ENCODE data around the gene FRMD4A.
"Not testable (repeated sequence)": the region's sequence is repeated elsewhere in the genome, so short reads cannot be mapped to it uniquely, and the experiment has no call there.

Gene FRMD4A

DNA sequence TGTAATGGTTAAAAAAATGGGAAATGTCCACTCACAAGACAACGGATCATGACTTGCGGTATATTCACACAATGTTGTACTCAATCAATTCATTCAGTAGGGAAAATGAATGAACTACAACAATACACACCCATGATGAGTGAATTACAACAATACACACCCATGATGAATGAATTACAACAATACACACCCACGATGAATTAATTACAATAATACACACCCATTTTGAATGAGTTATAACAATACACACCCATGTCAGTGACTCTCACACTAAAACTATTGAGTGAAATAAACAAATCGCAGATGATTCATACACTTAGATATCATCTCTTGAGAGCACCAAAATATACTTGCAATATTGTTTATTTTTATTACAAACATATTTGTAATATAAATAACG is 174.6 kb downstream of the FRMD4A start:
- DNase-seq (ENCODE audit: low read depth in 1 of 2, low spot score in 1 of 2), result no peak

DNA sequence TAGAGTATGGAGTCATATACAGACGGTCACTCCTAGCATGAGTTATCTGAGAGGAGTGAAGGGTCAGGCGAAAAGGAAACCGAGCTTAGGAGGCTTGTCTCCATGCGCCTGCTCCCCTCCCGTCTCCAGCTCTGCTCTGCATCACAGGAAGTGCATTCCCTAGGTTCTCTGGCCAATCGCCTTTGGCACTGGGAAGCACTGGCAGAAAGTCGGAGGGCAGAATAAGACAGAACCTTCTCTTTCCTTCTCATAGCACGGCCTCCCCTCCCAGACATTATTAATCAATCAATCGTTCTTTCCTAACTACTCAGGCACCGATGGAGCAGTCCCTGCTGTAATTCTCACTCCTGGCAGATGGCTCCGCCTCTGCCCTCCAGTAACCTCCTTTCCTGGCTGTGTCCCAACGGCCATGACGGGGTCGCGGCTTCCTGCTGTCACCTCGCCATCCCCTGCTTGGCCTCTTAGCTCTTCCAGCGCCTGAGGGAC is 177.1 kb downstream of the FRMD4A start:
- no peak for DNase-seq (ENCODE audit: low read depth in 1 of 2, low spot score in 1 of 2)

DNA sequence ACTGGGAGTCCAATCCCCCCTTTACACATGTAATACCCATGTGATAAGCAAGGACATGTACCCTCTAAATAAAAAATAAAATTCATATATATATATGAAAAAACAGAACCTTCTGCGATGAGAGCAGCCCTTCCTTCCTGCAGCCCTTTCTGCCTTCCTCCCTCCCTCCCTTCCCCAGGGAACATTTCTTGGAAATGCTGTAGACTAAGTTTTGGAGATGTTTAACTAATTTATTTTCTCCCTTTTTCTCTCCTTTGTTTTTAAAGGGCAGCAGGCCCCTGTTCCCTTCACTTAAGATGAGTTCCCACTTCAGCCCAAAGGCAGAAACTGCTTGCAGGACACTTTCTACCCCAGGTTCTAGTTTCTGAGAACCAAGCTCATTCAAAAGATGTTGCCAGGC is 179.2 kb downstream of the FRMD4A start:
- no peak for DNase-seq (ENCODE audit: low read depth in 1 of 2, low spot score in 1 of 2)

DNA sequence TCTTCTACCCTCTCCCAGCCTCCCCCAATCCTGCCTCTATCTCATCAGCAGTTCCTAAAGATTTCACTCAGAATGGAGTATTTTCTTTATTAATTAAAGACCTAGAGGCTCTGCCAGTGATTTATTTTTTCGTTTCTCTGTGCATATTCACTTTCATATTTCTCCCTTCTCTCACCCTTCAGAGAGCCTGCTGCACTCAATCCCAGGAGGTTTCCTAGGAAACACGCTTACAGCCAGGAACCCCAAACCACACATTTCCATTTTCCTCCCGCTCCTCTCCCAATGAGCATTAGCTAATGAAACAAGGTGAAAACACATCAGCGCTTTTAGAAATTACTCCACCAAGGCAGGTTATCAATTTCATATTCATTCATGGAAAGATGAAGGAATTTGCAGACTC is 180.2 kb downstream of the FRMD4A start:
- no peak for DNase-seq (ENCODE audit: low read depth in 1 of 2, low spot score in 1 of 2)

DNA sequence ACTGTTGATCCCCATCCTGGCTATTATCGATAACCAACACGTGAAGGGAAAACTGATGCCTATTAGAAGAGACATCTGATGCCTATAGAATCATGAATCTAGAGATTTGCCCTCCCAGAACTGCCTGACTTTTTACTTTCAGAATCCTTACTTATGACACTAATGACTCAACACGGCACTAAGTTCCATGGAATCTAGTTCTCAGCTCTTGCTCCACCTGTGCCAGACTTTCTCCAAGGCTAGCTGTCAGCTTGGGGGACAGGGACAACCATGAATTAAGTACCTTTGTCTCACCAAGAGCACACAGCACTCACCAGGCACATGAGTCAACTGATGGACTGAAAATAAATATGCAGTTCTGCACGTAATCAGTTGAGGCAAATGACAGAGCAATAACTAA is 184.2 kb downstream of the FRMD4A start:
- DNase-seq (ENCODE audit: low read depth in 1 of 2, low spot score in 1 of 2), result no peak

DNA sequence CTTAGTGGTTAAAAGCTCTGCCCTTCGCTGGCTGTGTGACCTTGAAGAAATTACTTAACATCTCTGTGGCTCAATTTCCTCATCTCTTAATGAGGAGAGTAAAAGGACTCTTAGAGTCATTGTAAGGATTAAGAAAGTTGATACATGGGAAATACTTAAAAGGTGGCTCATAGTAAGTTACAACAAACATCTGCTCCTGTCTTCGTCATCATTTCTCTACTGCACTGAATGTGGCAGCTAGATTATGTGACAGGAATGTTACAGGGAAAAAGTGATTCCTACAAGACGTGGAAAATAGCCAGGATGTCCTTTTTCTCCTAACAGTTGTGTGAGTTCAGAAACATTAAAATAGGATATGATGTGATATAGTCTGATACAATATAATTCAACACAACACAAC is 184.7 kb downstream of the FRMD4A start:
- no peak for DNase-seq (ENCODE audit: low read depth in 1 of 2, low spot score in 1 of 2)

DNA sequence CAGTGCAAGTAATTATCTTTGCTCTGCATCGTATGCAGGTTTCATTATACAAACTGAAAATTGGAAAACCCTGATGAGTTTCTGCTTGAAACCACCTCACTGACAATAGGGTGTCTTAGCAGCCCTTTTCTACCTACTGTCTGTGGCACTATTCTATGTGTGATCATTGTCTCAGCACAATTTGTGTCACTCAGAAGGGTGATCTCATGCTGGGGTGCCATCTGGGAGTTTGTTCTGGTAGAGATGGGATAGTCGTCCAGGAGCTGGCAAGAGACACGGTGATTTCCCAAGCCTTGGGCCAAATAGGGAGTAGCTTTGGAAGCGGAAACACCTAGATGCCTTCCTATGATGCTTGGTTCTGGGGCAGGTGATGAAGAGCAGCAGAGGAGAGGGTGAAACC is 186.3 kb downstream of the FRMD4A start:
- no peak for DNase-seq (ENCODE audit: low read depth in 1 of 2, low spot score in 1 of 2)

DNA sequence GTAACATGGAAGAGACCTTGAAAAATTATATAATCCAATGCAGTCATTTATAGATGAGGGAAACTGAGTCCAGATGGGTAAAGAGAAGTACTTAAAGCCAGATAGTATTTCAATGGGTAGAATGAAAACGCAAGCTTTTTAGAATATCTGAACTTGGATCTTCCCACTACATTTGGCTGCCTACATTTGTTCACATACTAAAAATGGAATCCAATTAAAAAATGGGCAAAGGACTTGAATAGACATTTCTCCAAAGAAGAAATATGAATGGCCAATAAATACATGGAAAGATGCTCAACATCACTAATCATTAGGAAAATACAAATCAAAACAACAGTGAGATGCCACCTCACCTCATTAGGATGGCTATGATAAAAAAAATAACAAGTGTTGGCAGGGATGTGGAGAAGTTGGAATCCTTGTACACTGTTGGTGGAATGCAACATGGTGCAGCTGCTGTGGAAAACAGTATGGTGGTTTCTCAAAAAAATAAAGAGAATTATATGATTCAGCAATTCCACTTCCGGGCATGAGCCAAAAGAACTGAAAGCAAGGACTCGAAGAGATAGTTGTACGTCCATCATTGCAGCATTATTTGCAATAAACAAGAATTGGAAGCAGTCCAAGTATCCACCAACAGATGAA is 188.0 kb downstream of the FRMD4A start:
- no peak for DNase-seq (ENCODE audit: low read depth in 1 of 2, low spot score in 1 of 2)

DNA sequence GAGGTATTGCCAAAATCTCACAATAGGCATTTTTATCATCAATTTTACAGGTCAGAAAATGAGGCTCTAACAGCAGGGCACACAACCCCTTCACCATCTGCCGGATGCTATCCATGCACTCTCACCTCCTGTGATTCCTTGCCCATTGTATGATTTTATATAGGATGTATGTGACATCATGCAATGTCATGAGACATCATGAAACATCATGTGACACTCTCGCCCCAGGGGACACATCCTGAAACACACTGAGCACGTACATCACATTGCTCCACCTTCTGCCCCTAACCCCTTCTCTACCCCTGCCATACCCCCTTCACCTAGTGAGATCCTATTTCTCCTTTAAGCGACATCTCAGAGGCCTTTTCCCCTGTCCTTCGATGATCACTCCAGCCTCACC is 189.4 kb downstream of the FRMD4A start:
- no peak for DNase-seq (ENCODE audit: low read depth in 1 of 2, low spot score in 1 of 2)

DNA sequence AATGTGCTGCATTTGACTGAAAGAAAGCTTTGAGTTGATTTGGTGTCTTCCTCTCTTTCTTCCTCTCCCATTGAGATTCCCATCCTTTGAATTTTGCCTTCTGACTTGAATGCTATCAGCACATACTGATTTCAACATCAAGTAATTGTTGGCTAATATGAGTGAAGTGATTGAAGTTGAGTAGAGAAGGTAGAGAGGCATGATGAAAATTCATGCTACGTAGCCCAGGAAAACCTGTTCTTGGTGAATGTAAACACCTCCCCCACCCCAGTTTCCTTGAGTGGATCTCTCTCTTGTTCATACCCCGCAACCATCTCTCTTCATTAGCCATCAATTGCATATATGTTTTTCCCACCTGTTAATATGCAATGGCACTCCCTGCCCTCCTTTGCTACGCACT is 193.3 kb downstream of the FRMD4A start:
- DNase-seq (ENCODE audit: low read depth in 1 of 2, low spot score in 1 of 2), result no peak

DNA sequence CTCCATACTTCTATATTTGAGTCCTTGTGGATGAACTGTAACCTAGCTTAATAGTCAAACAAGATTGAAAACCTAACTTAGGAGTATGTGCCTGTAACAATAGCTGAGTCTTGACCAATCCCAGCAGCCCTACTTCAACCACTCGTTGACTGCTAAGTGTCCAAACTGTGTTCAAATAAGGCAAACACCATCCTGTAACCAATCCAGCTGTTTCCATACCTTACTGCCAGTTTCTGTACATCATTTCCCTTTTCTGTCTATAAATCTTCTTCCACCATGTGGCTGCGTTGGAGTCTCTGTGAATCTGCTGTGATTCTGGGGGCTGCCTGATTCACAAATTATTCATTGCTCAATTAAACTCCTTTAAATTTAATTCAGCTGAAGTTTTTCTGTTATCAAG is 195.5 kb downstream of the FRMD4A start:
- not testable (repeated sequence) for DNase-seq (ENCODE audit: low read depth in 1 of 2, low spot score in 1 of 2)

DNA sequence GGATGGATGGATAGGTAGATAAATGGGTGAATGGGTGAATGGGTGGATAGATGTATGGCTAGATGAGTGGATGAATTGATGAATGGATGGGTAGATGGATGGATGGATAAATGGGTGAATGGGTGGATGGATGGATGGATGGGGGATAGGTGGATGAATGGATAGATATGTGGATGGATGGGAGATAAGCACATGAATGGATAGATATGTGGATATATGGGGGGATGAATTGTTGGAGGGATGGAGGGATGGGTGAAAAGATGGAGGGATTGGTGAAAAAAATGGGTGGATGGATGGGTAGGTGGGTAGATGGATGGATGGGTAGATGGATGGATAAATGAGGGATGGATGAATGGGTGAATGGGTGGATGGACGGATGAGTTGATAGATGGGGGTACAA is 196.4 kb downstream of the FRMD4A start:
- DNase-seq (ENCODE audit: low read depth in 1 of 2, low spot score in 1 of 2), result no peak

DNA sequence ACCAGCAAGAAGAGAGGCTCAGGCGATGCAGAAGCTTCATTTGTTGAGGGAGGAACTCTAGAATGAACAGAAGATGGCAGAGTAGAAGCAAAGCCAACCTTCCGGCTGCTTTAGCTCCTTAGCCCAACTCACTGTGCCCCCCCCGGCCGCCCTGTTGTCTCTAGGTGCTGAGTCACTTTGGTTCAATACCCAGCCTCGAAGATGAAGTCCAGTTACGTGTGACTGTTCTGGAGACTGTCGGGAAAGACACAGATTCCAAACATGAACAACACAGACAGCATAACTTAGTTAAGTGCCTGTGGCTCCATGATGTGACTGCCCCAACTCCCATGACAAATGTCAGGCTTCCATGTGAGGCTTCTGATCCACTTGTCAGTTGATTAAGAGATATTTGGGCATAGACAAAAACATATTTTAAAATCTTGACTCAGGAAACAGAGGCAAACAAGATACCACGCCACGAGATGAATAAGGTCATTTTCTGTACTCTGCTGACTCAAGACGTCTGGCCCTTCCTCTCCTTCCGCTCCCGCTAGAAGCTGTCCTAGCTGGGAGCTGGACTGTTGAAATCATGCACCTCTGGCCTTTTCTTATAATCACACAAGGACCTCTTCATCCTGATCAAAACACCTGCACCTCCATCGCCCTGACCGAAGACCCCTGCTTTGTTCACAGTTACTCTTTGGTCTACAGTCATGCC is 199.3 kb downstream of the FRMD4A start:
- DNase-seq (ENCODE audit: low read depth in 1 of 2, low spot score in 1 of 2), result no peak

DNA sequence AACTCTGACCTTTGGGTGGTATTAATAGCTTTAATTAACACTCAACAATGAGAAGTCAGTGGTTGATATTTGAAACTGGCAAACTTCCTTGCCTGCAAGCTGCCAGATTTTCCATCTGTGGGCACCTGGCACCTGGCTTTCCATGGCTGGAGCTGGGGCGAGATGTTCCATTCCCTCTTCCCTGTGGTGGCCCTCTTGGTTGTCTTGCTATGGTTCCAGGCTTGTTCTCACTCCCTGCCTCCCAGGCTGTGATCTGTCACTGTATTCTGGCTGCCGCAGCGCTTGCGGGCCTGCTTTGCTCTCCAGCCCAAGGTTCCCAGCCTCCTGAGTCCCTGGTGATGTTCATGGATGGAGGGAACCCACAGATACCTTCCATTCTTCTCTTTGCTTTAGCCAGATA is 201.0 kb downstream of the FRMD4A start:
- DNase-seq (ENCODE audit: low read depth in 1 of 2, low spot score in 1 of 2), result no peak

DNA sequence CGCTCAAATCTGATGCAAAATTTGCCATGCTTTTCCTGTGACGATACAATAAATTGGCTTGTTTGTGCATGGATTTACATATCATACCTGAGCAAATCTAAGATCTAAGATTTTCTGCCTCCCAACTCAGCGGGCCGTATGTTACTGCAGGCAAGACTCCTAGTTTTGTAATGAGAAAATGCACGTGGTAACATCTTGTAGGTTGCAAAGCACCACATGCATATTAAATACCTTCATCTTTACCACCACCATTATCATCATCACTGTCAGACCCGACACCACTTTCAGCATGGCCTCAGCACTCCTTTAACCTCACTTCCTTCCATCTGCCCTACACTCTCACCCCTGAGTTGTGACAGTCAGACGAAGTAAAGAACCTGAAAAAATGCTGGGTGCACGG is 202.2 kb downstream of the FRMD4A start:
- no peak for DNase-seq (ENCODE audit: low read depth in 1 of 2, low spot score in 1 of 2)

DNA sequence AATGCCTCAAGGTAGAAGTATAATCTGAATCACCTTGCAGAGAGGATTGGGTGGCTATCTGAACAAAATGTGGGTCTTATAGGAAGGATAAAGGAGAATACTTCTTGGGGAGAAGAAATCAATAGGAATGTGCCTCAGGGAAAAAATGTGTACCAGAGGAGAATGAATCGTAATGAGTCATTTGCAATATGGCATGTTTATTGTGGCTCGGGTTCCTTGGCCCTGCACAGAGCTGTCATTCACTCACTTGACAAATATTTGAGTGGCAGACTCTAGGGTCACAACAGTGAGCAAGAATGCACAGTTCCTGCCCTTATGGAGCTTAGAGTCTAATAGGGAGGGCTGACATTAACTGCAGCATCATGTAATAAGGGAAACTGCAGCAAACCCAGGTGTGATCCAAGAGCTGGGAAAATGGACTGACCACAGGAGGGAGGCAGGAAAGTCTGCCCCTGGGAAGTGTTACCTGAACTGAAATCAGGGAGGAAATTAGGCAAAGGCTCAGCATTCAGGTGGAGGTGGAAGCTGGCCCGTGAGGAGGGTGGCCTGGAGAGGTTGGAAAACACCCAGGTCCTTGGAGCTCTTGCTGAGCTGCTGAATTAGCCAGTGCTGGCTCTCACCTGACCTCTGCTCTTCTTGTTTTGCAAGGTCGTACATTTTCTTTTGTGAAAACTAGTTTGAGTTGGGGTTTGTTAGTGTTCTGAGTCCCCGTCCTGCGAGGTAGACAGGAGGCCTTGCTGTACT is 203.9 kb downstream of the FRMD4A start:
- no peak for DNase-seq (ENCODE audit: low read depth in 1 of 2, low spot score in 1 of 2)

DNA sequence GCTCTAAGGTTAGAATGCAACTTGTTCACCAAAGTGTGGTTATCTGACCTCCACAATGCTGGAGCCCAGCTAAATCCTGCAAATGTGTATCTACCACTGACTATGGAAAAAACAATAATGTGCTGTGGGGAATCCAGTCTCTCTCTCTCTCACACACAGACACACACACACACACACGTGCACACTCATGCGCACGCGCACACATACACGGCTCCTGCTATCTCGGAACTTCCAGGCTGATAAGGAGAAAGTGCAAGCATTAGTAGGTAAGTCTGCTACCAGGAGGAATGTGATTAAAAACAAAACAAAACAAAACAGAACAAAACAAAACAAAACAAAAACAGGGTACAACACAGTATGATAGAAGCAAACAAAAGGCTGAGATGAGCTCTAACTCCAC is 205.2 kb downstream of the FRMD4A start:
- DNase-seq (ENCODE audit: low read depth in 1 of 2, low spot score in 1 of 2), result no peak

DNA sequence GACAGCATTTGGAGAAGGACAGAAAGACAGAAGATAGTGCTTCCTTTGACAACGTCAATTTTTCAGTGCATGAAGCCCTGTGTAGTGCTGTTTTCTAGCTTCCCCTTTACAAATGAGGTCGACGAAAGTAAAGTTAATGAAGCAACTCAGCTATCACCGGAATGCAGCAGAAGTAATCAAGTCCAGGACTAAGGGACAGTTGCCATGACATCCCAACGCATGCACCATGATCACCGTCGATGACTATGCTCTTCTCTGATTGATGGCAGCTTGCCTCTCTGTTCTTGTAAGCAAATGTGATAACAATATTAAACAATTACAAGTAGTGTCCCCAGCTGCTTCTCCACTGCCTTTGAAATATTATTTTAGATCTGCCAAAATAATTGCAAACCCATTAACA is 205.8 kb downstream of the FRMD4A start:
- DNase-seq (ENCODE audit: low read depth in 1 of 2, low spot score in 1 of 2), result no peak

DNA sequence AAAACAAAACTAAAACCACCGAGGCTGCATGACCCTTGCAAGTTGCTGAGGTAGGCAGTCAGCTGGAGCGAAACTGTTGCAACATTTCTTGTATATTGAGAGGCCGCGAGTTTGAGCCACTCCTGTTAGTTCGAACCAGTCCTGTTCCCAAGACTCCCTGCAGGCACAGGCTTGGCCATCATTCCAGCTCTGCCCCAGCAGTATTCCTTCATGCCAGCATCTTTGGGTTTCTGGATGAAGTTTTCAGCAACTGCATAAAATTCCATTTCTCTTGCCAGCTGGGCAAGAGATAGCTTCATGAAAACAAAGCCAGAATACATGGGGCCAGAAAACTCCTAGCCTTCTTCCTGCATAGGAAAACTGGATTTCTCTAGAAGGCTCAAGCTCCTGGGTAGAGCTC is 207.6 kb downstream of the FRMD4A start:
- DNase-seq (ENCODE audit: low read depth in 1 of 2, low spot score in 1 of 2), result no peak

DNA sequence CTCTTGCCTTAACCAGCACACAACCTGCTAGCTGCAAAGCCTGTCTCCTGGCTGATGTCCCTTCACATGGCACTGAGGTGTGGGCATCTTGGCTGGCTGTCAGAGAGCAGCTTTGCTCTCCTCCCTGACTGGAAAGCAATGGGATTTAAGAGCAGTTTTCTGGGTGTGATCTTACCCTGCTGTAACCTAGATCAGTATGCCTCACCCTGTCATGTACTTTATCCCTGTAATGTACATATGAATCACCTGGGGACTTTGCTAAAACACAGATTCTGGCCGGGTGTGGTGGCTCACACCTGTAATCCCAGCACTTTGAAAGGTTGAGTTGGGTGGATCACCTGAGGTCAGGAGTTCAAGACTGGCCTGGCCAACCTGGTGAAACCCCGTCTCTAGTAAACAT is 209.9 kb downstream of the FRMD4A start:
- DNase-seq (ENCODE audit: low read depth in 1 of 2, low spot score in 1 of 2), result no peak

DNA sequence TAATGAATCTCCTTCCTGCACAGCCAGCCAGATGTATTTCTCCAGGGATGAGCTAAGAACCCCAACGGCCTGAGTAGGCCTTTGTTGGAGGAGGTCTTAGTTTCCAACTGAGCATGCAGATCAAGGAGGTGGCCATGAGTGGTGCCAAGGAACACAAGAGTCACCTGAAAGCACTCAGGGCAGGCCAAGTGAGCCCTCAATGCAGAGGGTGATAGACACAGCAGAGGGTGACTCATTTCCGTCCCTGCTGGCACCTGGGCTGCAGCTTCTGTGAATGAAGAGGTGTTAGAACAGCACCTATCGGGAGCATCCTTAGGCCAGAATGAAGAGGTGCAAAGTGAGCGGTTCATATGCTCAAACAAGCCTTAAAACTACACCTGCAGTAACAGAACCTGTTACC is 211.8 kb downstream of the FRMD4A start:
- no peak for DNase-seq (ENCODE audit: low read depth in 1 of 2, low spot score in 1 of 2)

DNA sequence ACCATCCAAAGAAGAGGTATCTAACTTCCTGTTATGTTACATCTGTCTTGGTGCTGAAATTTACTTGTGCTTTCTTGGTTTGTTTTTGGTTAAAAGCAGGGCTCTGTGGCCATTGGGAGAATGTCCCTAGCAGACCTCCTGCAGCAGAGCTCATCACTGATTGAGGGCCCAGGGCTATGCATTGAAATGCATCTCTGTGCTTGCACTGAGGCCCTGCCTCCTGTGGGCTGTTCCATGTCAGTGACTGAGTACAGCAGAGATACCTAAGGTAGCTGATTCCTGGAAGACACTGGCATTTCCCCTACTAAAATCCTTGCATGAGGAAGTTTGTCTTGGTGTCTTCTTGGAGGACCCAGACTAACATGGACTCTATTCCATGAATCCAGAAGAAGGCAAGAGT is 213.9 kb downstream of the FRMD4A start:
- no peak for DNase-seq (ENCODE audit: low read depth in 1 of 2, low spot score in 1 of 2)

All from activated T-helper 1 cell treated with anti-CD3 and anti-CD28 coated beads, Interleukin-2, amount 50 U/mL, for 16 hours (primary cell).